ENCODE measurements around the gene WLS. TPM values are rescaled to one million over a fixed set of nuclear protein-coding genes. Genes with fewer than 3 reads are reported as not detected.

The WLS gene
- total RNA-seq, 4 donors from 2014 or later, result 37.8 to 56.3 (median 48.7) TPM

- TF ChIP-seq CTCF (IDR thresholded peaks at IDR 0.05) (no peak), POLR2A (IDR thresholded peaks at IDR 0.05) (no peak)
- 47 to 52% methylated on average over 5 of the region's 5 CpGs for WGBS, 2 donors
- intact Hi-C loops (cut with DNase I; ENCODE audit: low total_unique reads), result no loop called here
- no peak overlapping the region for H3K4me3 ChIP-seq (ENCODE audit: low read depth, poor library complexity, severe bottlenecking)
- no peak for DNase-seq (ENCODE audit: low spot score in 2 of 2)
These were observed 13.8 kb downstream of the WLS start for GRCh38 chr1:68218490-68218889.

GRCh38 chr1:68217618-68218017 lies 14.7 kb downstream of the WLS start:
- intact Hi-C loops (cut with DNase I; ENCODE audit: low total_unique reads), result no loop called here
- WGBS, 2 donors, result 94 to 96% methylated on average over 5 of the region's 5 CpGs

GRCh38 chr1:68217060-68217554 lies 15.2 kb downstream of the WLS start:
- WGBS, 2 donors, result 90 to 93% methylated on average over 5 of the region's 5 CpGs
- TF ChIP-seq POLR2A (IDR thresholded peaks at IDR 0.05) (no peak), CTCF (IDR thresholded peaks at IDR 0.05) (no peak)
- intact Hi-C loops (cut with DNase I; ENCODE audit: low total_unique reads), result no loop called here
- no peak for DNase-seq (ENCODE audit: low spot score in 2 of 2)
- no peak overlapping the region for H3K4me3 ChIP-seq (ENCODE audit: low read depth, poor library complexity, severe bottlenecking)

More at GRCh38 chr1:68217618-68218017, 14.7 kb downstream of the WLS start:
- no peak for TF ChIP-seq POLR2A (IDR thresholded peaks at IDR 0.05)
- no peak for TF ChIP-seq CTCF (IDR thresholded peaks at IDR 0.05)
- DNase-seq (ENCODE audit: low spot score in 2 of 2), result no peak
- no peak overlapping the region for H3K4me3 ChIP-seq (ENCODE audit: low read depth, poor library complexity, severe bottlenecking)

- 39 to 50% methylated on average over 2 of the region's 2 CpGs for WGBS, 2 donors
- DNase-seq (ENCODE audit: low spot score in 2 of 2), result no peak
- TF ChIP-seq CTCF (IDR thresholded peaks at IDR 0.05), result no peak
- no peak for TF ChIP-seq POLR2A (IDR thresholded peaks at IDR 0.05)
These were observed 16.1 kb downstream of the WLS start for GRCh38 chr1:68216089-68216772.

GRCh38 chr1:68213843-68214242 lies 18.5 kb downstream of the WLS start:
- intact Hi-C loops (cut with DNase I; ENCODE audit: low total_unique reads), result no loop called here
- 15 to 20% methylated on average over 5 of the region's 5 CpGs for WGBS, 2 donors
- H3K4me3 ChIP-seq (ENCODE audit: low read depth, poor library complexity, severe bottlenecking), result no peak overlapping the region
- TF ChIP-seq POLR2A (IDR thresholded peaks at IDR 0.05) (no peak), CTCF (IDR thresholded peaks at IDR 0.05) (no peak)
- DNase-seq (ENCODE audit: low spot score in 2 of 2), result peak; percentile 83 to 95

More at GRCh38 chr1:68216089-68216772, 16.1 kb downstream of the WLS start:
- H3K4me3 ChIP-seq (ENCODE audit: low read depth, poor library complexity, severe bottlenecking), result no peak overlapping the region
- intact Hi-C loops (cut with DNase I; ENCODE audit: low total_unique reads), result no loop called here

Data from lower leg skin (tissue), 4 donors.